Endothelial cell of umbilical vein (primary cell): ENCODE results near the gene KIAA1958. TPM values are rescaled to one million over a fixed set of nuclear protein-coding genes. Genes with fewer than 3 reads are reported as not detected.

Experiments used
- BruUV-seq: library from RNA; stranded (reverse); fragments of 400-500 nt; replicated peaks from 2 replicates; lab custom pipeline; 2021; lab: Mats Ljungman, UMichigan
- CTCF ChIA-PET: fragments of 300-600, 350-600 bp; sonication (Branson Sonifier 250); formaldehyde crosslinking; loops from one replicate; lab custom pipeline; 2021; ENCODE audit warnings: antibody characterized with exemption, inconsistent platforms; lab: Charles Lee
- POLR2A ChIA-PET: fragments of 300-600, 350-600 bp; sonication (Branson Sonifier 250); formaldehyde crosslinking; loops from one replicate; lab custom pipeline; 2021; ENCODE audit warnings: antibody characterized with exemption, inconsistent platforms; lab: Charles Lee
- DNase-seq: peaks from one replicate; pipeline ENCODE4 v3.0.0-alpha.2; 2011; ENCODE audit warnings: low read depth, low spot score
- FAIRE-seq: peaks from 2 replicates; lab custom pipeline; 2011; peaks lifted over from hg19 to GRCh38; lab: Jason Lieb, UNC
- H2AFZ ChIP-seq: 2 replicates; pipeline ENCODE4 v1.6.0; 2012; ENCODE audit warnings: low read depth, low read length, control low read depth, inconsistent platforms
- H3K27ac ChIP-seq: 2 replicates; pipeline ENCODE4 v1.5.1; 2011; ENCODE audit warnings: low read depth, mild to moderate bottlenecking, control low read depth, low read length, moderate library complexity; ENCODE audit not compliant: insufficient read depth
- H3K27me3 ChIP-seq, 2 experiments: 2 replicates each; pipeline versions ENCODE4 v1.6.0 to v1.6.1; 2011; ENCODE audit warnings: low read length in 2 of 2, mixed read lengths in 1 of 2; ENCODE audit not compliant: control insufficient read depth in 2 of 2, insufficient read depth in 2 of 2
- H3K36me3 ChIP-seq, 2 experiments: 2 replicates in 1 of 2; 3 replicates in 1 of 2; pipeline ENCODE4 v1.5.1; 2011; ENCODE audit warnings: low read length in 2 of 2, mild to moderate bottlenecking in 1 of 2, moderate library complexity in 1 of 2; ENCODE audit not compliant: control insufficient read depth in 2 of 2, insufficient read depth in 2 of 2; ENCODE audit errors: extremely low read depth in 1 of 2
- H3K4me1 ChIP-seq: 3 replicates; pipeline ENCODE4 v1.5.1; 2011; ENCODE audit warnings: mild to moderate bottlenecking, low read length; ENCODE audit not compliant: control insufficient read depth, insufficient read depth; ENCODE audit errors: extremely low read depth
- H3K4me2 ChIP-seq: 2 replicates; pipeline ENCODE4 v1.6.1; 2011; ENCODE audit warnings: low read length, control low read depth, mixed read lengths; ENCODE audit not compliant: insufficient read depth
- H3K4me3 ChIP-seq, 3 experiments: fragments of 200-600 bp in 1 of 3; sonication (generic), shearing (Covaris generic) in 1 of 3; replicated peaks in 1 of 3; 2 replicates each; pipeline ENCODE4 v1.5.1; 2011 to 2016; ENCODE audit warnings: control low read depth in 3 of 3, low read length in 3 of 3, mild to moderate bottlenecking in 2 of 3, inconsistent platforms in 1 of 3, low read depth in 1 of 3, moderate library complexity in 1 of 3; ENCODE audit not compliant: insufficient read depth in 1 of 3
- H3K79me2 ChIP-seq: 2 replicates; pipeline ENCODE4 v1.6.0; 2012; ENCODE audit warnings: low read length, inconsistent platforms; ENCODE audit not compliant: control insufficient read depth, insufficient read depth
- H3K9ac ChIP-seq: replicated peaks from 2 replicates; pipeline ENCODE3; 2011; ENCODE audit warnings: low read length, control low read depth; ENCODE audit not compliant: insufficient read depth; ENCODE audit errors: extremely low read depth
- H3K9me1 ChIP-seq: replicated peaks from 3 replicates; pipeline ENCODE4 v1.6.0; 2011; ENCODE audit warnings: mild to moderate bottlenecking, low read length; ENCODE audit not compliant: control insufficient read depth, insufficient read depth; ENCODE audit errors: extremely low read depth
- H3K9me3 ChIP-seq: replicated peaks from 2 replicates; pipeline ENCODE4 v1.5.1; 2012; ENCODE audit warnings: low read length, inconsistent platforms; ENCODE audit not compliant: control insufficient read depth, insufficient read depth
- H4K20me1 ChIP-seq: replicated peaks from 2 replicates; pipeline ENCODE3; 2011; ENCODE audit warnings: mild to moderate bottlenecking, low read length; ENCODE audit not compliant: control insufficient read depth, insufficient read depth; ENCODE audit errors: extremely low read depth
- GATA2 ChIP-seq: IDR thresholded peaks from 2 replicates; pipeline ENCODE4 v1.7.0; 2011; ENCODE audit warnings: low read depth, mild to moderate bottlenecking, moderate library complexity, mixed read lengths, low read length; ENCODE audit not compliant: insufficient read length, insufficient read depth
- JUN ChIP-seq: IDR thresholded peaks from 2 replicates; pipeline ENCODE4 v1.6.1; 2011; ENCODE audit warnings: borderline replicate concordance, low read depth; ENCODE audit not compliant: insufficient read length, insufficient read depth
- MYC ChIP-seq: IDR thresholded peaks from one replicate; pipeline ENCODE4 v1.6.1; 2011; ENCODE audit warnings: mild to moderate bottlenecking, low read depth, low read length
- dilution Hi-C: fragments of 300-500 bp; cut with MboI; formaldehyde crosslinking; loops from one replicate; pipeline ENCODE4 v1.15.0; 2019; ENCODE audit warnings: low sequenced_read_pairs; ENCODE audit not compliant: extremely low pct_ligation_motif_present
- intact Hi-C: fragments of 100-400 bp; cut with micrococcal nuclease; formaldehyde crosslinking; loops from one replicate; pipeline ENCODE4 v1.10.0; 2022
- polyA plus RNA-seq, 4 experiments: library from polyadenylated mRNA; depleted of rRNA in 3 of 4; stranded (reverse) in 3 of 4; unstranded in 1 of 4; fragments of >200 nt; gene quantifications; 2 replicates each; pipeline versions ENCODE4 v1.2.1 to v1.2.3, GENCODE V29; 2011 to 2012; ENCODE audit warnings: missing spikeins in 1 of 4
- total RNA-seq: library from RNA; stranded (reverse); gene quantifications from 2 replicates; pipeline ENCODE4 v1.2.3, GENCODE V29; 2021
- TF ChIP-seq, protein P1 (sequence below), 2 donors: IDR thresholded peaks; 1 replicate in 1 of 2; 2 replicates in 1 of 2; pipeline ENCODE4 v1.5.1; 2011; ENCODE audit warnings: low read length in 2 of 2, mild to moderate bottlenecking in 2 of 2, moderate library complexity in 2 of 2, control low read depth in 1 of 2, inconsistent platforms in 1 of 2, low read depth in 1 of 2; ENCODE audit not compliant: insufficient read depth in 1 of 2; ENCODE audit errors: extremely low read depth in 1 of 2

The KIAA1958 gene
- total and polyA plus RNA-seq, 2 donors (not counting 3 experiments of a cell fraction or from before 2014, with no cell fraction given) = 1.7 to 5.0 TPM

DNA sequence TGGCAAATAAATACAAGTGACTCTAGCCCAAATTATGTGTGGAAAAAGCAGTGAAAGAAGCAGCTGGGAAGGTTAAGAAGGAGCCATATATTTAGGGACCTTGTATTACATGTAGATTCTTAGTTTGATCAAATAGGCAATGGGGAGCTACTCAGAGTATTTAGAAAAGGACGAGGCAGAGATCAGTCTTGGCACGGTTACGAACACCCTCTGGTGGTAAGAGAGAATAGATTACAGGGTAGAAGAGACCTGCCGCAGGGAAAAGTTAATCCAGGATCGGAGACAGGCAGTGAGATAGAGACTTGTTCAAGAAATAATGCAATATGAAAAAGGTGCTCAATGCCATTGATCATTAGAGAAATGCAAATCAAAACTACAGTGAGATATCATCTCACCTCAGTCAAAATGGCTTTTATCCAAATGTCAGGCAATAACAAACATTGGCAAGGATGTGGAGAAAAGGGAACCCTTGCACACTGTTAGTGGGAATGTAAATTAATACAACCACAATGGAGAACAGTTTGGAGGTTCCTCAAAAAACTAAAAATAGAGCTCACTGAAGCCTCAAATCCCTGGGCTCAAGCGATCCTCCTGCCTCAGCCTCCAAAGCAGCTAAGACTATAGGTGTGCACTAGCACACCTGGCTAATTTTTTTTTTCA lies 219.3 kb downstream of the KIAA1958 start:
- peak; percentile 27 for DNase-seq
- H3K27ac ChIP-seq = no peak overlapping the region
- peaks cover 2% of the 10 kb centered on the region for H3K79me2 ChIP-seq
- H3K27me3 ChIP-seq = no peaks in the 10 kb centered on the region
- intact Hi-C loops (loop anchor here (2.0 kb wide), 1 partner anchor 263 kb away; no protein-coding TSS in a partner anchor), dilution Hi-C loops (no loop called here)
- BruUV-seq = no TSS peak
- POLR2A ChIA-PET = no interaction called here
- H3K4me2 ChIP-seq = no peak overlapping the region
- CTCF ChIA-PET = interaction anchor here (1.0 to 2.6 kb wide), 4 partner anchors 261 to 620 kb away, joined by 3 to 13 read pairs (median 4); no protein-coding TSS in a partner anchor
- H2AFZ ChIP-seq = no peak overlapping the region
- no peaks in the 10 kb centered on the region for H3K36me3 ChIP-seq
- H4K20me1 ChIP-seq = no peaks in the 10 kb centered on the region
- no peak overlapping the region for H3K9ac ChIP-seq
- no peak for TF ChIP-seq JUN
- TF ChIP-seq, protein P1, sequence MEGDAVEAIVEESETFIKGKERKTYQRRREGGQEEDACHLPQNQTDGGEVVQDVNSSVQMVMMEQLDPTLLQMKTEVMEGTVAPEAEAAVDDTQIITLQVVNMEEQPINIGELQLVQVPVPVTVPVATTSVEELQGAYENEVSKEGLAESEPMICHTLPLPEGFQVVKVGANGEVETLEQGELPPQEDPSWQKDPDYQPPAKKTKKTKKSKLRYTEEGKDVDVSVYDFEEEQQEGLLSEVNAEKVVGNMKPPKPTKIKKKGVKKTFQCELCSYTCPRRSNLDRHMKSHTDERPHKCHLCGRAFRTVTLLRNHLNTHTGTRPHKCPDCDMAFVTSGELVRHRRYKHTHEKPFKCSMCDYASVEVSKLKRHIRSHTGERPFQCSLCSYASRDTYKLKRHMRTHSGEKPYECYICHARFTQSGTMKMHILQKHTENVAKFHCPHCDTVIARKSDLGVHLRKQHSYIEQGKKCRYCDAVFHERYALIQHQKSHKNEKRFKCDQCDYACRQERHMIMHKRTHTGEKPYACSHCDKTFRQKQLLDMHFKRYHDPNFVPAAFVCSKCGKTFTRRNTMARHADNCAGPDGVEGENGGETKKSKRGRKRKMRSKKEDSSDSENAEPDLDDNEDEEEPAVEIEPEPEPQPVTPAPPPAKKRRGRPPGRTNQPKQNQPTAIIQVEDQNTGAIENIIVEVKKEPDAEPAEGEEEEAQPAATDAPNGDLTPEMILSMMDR (IDR thresholded peaks at IDR 0.05; ENCODE audit: extremely low read depth in 1 of 2, insufficient read depth in 1 of 2, low read depth in 1 of 2, low read length in 2 of 2) = peak in 1 of 2 donors; percentile 16
- no peak overlapping the region for H3K4me3 ChIP-seq
- H3K9me3 ChIP-seq = no peaks in the 10 kb centered on the region
- no peaks in the 10 kb centered on the region for H3K4me1 ChIP-seq
- H3K9me1 ChIP-seq = no peaks in the 10 kb centered on the region
- no peak for FAIRE-seq

DNA sequence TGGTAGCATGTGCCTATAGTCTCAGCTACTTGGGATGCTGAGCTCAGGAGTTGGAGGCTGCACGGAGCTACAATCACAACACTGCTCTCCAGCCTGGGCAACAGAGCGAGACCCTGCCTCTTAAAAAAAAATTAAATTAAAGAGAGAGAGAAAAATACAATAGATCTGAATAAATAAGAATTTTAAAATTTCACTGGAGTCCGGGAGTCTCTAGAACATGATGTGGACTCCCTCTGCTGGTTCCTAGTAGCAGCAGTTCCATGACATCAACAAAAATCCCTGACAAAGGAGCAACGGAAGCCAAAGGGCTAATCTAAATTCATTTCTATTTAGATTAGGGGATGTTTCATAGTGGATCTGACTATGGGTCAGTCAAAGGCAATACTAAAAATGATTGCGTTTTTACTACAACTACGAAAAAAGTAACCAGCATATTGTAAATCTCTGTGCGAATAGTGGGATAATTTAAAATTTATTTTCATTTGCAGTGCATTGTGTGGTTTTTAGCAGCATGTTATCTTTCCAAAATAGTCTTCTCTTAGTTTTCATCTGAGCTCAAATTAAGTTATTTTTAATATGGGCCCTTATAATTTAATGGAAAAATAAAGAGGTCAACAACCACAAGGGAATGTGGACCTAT lies 224.5 kb downstream of the KIAA1958 start:
- intact Hi-C loops (loop anchor here (2.0 kb wide), 1 partner anchor 624 kb away; no protein-coding TSS in a partner anchor), dilution Hi-C loops (no loop called here)
- FAIRE-seq = peak; percentile 70
- TF ChIP-seq GATA2 (no peak), MYC (no peak)
- TF ChIP-seq, protein P1 (IDR thresholded peaks at IDR 0.05; ENCODE audit: extremely low read depth in 1 of 2, insufficient read depth in 1 of 2, low read depth in 1 of 2, low read length in 2 of 2) = peak; percentile 42 to 48
- no peak overlapping the region for H2AFZ ChIP-seq
- peaks cover 0 to 2% of the 10 kb centered on the region in 2 experiments for H3K36me3 ChIP-seq
- ChIA-PET CTCF (interaction anchor here (0.8 to 2.2 kb wide), 5 partner anchors 192 to 598 kb away, joined by 3 to 13 read pairs (median 6); partner anchors contain the start of gene HSDL2), POLR2A (interaction anchor here (0.5 kb wide), 1 partner anchor 96 kb away, joined by 3 read pairs; no protein-coding TSS in a partner anchor)
- no peaks in the 10 kb centered on the region for H3K27me3 ChIP-seq
- H3K4me2 ChIP-seq = no peak overlapping the region
- H3K9ac ChIP-seq = no peak overlapping the region
- no TSS peak for BruUV-seq
- peaks cover 13% of the 10 kb centered on the region for H3K79me2 ChIP-seq
- peak; percentile 40 for DNase-seq
- no peak overlapping the region for H3K4me3 ChIP-seq
- no peaks in the 10 kb centered on the region for H3K9me3 ChIP-seq
- H3K27ac ChIP-seq = no peak overlapping the region
- no peaks in the 10 kb centered on the region for H4K20me1 ChIP-seq
- H3K4me1 ChIP-seq = no peaks in the 10 kb centered on the region
- H3K9me1 ChIP-seq = no peaks in the 10 kb centered on the region
